OCI-LY7 (cell line): Measurements from ENCODE around the gene ENOPH1.

Source experiments
- CTCF ChIP-seq: fragments of 200-600 bp; sonication (generic); conservative IDR thresholded peaks from 2 replicates; pipeline ENCODE4 v1.5.1; 2014; ENCODE audit warnings: mild to moderate bottlenecking, antibody characterized with exemption, low read length, moderate library complexity, mixed read lengths
- EZH2phosphoT487 ChIP-seq: fragments of 200-600 bp; sonication (generic); IDR thresholded peaks from 2 replicates; pipeline ENCODE4 v1.6.1; 2018; ENCODE audit warnings: low read depth, borderline replicate concordance, mild to moderate bottlenecking, mixed run types, antibody characterized with exemption, low read length, moderate library complexity, mixed read lengths

- TF ChIP-seq CTCF: no peak
- no peak for TF ChIP-seq EZH2phosphoT487
Observed at GRCh38 chr4:82380831-82381230, 49.6 kb upstream of the ENOPH1 start.
